Hematopoietic multipotent progenitor cell treated with erythropoietin and hydrocortisone succinate and interleukin-3 and kit ligand, for 4 days (in vitro differentiated cells): ENCODE results near the gene TMEM132C.
"Not testable (repeated sequence)": the region's sequence is repeated elsewhere in the genome, so short reads cannot be mapped to it uniquely, and the experiment has no call there.

Experiments used
- DNase-seq: peaks from one replicate; pipeline ENCODE4 v3.0.0-alpha.2; 2015

Gene TMEM132C

GRCh38 chr12:128267131-128267622 lies at the start of gene TMEM132C:
Gene TMEM132C, plus strand, starts transcription at chr12:128267170. Its CDS starts 233 bp downstream, at chr12:128267403.
- no peak for DNase-seq

- DNase-seq: no peak
These were observed 42.7 kb upstream of the TMEM132C start for GRCh38 chr12:128224226-128224625.

- DNase-seq: no peak
These were observed 38.4 kb upstream of the TMEM132C start for GRCh38 chr12:128228581-128228980.

- no peak for DNase-seq
These were observed 31.1 kb upstream of the TMEM132C start for GRCh38 chr12:128235635-128236417.

GRCh38 chr12:128236525-128236924 lies 30.4 kb upstream of the TMEM132C start:
- DNase-seq: no peak

GRCh38 chr12:128240745-128241144 lies 26.2 kb upstream of the TMEM132C start:
- DNase-seq: no peak

- no peak for DNase-seq
These were observed 21.8 kb upstream of the TMEM132C start for GRCh38 chr12:128245121-128245520.

- DNase-seq: no peak
These were observed 21.1 kb upstream of the TMEM132C start for GRCh38 chr12:128245905-128246304.

GRCh38 chr12:128250096-128250495 lies 16.9 kb upstream of the TMEM132C start:
- no peak for DNase-seq

- not testable (repeated sequence) for DNase-seq
These were observed 13.1 kb upstream of the TMEM132C start for GRCh38 chr12:128253829-128254228.

- DNase-seq: no peak
These were observed 8.0 kb upstream of the TMEM132C start for GRCh38 chr12:128258866-128259555.

- DNase-seq: peak; percentile 56
These were observed 7.4 kb upstream of the TMEM132C start for GRCh38 chr12:128259556-128260070.

- no peak for DNase-seq
These were observed 5.2 kb upstream of the TMEM132C start for GRCh38 chr12:128261757-128262156.

GRCh38 chr12:128265566-128265965 lies 1.4 kb upstream of the TMEM132C start:
- DNase-seq: no peak

- no peak for DNase-seq
These were observed 884 bp upstream of the TMEM132C start for GRCh38 chr12:128266086-128266485.

- no peak for DNase-seq
These were observed 334 bp upstream of the TMEM132C start for GRCh38 chr12:128266541-128267130.

GRCh38 chr12:128267651-128268378 lies 845 bp downstream of the TMEM132C start:
- DNase-seq: no peak

GRCh38 chr12:128268379-128268995 lies 1.5 kb downstream of the TMEM132C start:
- no peak for DNase-seq

- DNase-seq: no peak
These were observed 2.2 kb downstream of the TMEM132C start for GRCh38 chr12:128269181-128269591.

- no peak for DNase-seq
These were observed 9.5 kb downstream of the TMEM132C start for GRCh38 chr12:128276471-128276870.

GRCh38 chr12:128286970-128287369 lies 20.0 kb downstream of the TMEM132C start:
- DNase-seq: no peak

- no peak for DNase-seq
These were observed 21.4 kb downstream of the TMEM132C start for GRCh38 chr12:128288357-128288756.
